Hematopoietic multipotent progenitor cell treated with erythropoietin and hydrocortisone succinate and interleukin-3 and kit ligand, for 8 days (in vitro differentiated cells): ENCODE data around the gene FSD1L.

ENCODE experiments used
- DNase-seq: peaks from one replicate; pipeline ENCODE4 v3.0.0-alpha.2; 2015

Gene FSD1L

DNA sequence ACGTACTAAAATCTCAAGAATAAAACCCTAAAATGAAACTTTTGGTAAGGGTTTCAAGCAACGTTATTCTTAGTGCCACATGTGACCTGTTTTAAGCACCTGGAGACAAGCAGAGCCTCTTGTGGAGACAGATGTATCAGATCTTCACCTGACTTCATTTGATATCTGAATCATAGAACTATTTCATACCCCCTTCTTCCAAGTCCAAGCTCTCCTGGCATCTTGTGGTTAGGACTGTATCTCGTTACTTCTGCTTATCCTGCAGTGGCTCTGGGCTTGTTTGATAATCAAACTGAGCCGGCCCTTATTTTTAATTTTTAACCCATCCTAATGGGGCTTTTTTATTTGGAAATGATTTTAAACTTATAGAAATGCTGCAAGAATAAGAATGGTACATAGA lies 11.1 kb upstream of the FSD1L start:
- DNase-seq, result no peak

DNA sequence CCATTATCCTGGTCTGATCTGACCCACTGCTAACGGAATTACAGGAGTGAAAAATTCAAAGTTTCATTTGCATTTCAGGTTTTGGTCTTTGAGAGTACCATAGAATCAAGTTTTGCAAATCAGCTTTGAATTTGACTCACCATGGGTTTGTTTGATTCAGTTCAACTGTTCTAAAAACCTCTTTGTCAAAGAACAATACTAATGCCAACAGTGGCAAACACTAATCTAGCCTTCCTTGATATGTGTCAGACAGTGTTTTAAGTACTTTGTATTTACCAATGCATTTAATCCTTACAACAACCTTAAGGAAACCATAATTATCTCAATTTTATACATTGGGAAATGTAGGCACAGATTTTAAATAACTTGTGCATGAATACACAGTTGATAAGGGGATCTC lies 10.1 kb upstream of the FSD1L start:
- no peak for DNase-seq

DNA sequence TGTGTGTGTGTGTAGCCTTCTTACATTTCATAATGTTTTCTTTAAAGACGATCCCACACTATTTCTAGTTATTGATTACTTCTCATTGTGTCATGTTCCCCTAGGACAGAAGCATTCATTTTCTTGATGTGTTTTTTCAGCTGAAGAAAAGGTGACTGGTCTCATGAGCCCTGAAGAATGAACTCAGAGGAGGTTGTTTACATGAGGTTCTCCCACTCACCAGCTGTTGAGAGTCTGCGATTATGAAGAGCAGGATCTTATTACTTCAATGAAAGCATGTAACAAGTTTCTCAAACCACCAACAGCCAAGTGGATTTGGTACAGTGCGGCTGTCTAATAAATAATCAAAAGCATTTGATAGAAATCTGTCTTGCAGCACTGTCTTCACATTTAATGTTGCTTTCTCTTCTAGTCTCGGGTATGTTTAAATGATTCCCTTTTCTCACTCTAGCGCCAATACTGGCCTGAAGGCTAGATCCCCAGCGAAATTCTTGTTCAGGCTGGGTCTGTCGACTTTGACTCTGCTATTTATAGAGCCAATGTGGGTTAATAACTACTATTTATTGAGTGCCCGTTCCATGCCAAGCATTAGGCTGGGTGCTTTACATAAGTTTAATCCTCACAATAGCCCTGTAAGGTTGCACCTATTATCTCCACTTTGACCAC lies 9.6 kb upstream of the FSD1L start:
- no peak for DNase-seq

- DNase-seq, result no peak
Observed at GRCh38 chr9:105439428-105439827, 8.4 kb upstream of the FSD1L start.

DNA sequence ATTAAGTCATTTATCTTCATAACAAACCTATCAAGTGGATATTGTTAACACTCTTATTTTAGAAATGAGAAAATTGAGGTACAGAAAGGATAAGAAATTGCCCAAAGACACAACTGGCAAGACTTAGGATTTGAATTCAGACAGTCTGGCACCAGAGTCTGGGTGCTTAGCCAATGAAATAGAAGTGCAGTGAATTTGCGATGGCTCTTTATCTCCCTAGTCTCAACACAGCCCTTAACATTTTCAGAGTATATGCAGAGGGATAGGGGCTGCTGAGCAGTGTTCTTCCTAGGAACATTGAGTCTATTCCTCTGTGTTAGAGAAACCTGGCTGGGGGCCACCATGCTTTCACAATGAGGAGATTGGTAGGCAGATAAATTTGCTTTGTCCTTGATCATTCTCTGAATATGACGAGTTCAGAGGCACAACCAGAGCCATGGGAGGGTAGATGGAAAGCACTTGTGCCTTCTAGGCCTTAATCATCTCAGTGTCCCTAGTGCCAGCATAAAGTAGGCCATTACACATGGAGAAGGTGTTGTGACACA lies 6.1 kb upstream of the FSD1L start:
- DNase-seq, result no peak

GRCh38 chr9:105443121-105443520 lies 4.7 kb upstream of the FSD1L start:
- no peak for DNase-seq

- no peak for DNase-seq
Observed at GRCh38 chr9:105444130-105444529, 3.7 kb upstream of the FSD1L start.

DNA sequence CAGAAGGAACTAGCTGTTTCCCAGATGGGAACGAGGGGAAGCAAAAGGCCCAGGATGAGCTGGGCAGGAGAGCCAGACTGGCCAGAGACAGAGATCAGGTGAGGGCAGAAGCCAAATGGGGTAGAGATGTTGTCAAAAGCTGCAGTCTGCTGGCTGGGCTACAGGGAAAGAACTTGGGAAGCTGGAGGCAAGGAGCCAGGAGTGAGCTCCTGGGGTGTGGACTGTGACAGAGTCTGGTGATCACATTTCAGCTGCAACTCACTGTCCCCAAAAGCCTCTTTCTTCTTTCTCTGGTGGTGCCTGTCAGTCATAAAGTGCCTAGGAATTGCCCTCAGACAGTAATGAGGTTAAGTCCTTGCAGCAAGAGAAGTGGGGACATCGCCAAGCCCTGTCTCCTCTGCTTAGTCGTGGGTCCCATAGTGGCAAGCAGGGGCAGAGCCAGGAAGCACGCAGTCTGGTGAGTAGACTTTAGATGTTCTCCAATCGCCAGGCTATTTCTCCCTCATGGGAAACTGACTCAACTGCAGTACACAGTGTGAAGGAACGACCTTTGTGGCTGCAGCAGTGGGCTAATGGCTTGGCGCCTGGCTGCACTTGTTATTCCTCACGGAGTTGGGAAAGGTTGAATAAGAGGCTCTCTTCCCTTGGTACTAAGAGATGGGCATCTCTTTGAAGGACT lies 2.5 kb upstream of the FSD1L start:
- DNase-seq, result no peak

DNA sequence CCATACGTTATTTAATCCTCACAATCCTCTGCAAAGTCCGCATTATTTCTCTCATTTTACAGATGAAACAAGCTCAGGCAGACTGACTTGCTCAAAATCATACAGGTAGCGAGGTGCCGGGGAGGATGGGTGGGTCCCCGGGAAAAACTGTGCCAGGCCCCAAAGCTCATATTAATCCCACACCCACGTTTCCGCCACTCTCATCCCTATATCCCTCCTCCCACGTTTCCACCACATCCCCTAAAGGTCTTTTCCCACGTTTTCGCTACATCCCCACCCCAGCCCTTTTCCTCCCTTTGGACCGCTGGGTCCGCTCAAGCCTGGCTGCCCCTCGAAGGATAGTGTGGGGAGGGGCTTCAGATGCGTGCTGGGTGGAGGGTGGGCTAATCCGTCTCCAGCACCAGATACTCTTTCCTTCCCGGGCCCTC lies 434 bp upstream of the FSD1L start:
- no peak for DNase-seq

DNA sequence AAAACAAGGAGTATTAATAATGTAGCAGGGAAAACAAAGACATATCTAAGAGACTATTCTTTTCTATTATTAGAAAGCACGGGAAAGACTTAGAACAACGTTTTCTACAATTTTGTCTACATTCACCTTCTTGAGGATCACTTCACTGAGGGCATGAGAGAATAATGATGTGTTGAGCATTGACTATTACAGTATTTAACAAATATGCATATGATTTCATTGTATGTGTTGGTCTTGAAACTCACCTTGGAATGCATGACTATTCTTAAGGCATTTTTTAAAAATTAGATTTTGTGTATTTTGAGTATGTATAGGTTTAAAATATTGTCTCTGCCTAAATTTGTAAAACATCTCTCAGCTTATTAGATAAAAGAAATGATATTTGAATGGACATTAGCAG lies 1.2 kb downstream of the FSD1L start:
- DNase-seq, result no peak

DNA sequence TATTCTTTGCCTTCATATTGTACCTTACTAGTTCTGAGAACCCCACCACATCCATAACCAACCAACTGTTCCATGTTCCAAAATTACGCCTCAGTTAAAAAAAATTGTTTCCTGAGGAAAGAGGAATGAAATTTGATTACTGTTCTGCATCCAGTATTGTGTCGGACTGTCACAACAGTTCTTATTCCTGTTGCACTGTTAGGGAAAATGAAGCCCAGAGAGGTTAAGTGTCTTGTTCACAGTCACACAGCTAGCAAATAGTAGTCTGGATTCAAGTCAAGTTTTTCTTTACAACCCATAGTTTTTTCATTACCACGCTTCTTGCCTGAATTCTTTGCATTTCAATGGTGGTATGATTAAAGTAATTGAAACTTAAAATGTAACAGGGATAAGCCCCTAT lies 4.4 kb downstream of the FSD1L start:
- DNase-seq, result no peak

DNA sequence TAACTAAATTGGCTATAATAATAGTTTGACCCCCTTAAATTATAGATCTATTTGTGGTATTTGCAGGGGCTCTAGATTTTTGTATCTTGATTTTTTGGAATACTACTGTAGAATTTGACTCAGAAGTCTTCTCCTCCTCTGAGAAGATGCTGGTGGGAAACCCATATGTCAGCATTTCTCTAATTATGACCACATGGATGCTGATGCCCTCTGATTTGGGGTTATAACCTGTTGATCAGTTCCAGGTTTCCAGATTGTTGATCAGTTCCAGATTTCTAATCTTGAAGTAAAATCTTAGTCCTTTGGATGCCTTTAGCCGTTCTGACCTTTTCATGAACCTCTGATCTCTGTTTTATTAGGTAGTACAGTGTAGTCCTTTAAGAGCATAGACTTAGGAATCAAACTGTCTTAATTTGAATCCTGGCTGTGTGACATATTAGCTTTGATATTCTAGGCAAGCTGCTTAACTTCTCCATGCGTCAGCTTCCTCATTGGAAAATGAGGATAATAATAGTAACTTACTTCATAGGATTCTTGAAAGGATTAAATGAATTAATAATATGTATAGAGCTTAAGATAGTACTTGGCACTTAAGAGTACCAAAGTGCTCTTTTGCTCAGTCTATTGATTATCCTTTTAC lies 8.1 kb downstream of the FSD1L start:
- no peak for DNase-seq

DNA sequence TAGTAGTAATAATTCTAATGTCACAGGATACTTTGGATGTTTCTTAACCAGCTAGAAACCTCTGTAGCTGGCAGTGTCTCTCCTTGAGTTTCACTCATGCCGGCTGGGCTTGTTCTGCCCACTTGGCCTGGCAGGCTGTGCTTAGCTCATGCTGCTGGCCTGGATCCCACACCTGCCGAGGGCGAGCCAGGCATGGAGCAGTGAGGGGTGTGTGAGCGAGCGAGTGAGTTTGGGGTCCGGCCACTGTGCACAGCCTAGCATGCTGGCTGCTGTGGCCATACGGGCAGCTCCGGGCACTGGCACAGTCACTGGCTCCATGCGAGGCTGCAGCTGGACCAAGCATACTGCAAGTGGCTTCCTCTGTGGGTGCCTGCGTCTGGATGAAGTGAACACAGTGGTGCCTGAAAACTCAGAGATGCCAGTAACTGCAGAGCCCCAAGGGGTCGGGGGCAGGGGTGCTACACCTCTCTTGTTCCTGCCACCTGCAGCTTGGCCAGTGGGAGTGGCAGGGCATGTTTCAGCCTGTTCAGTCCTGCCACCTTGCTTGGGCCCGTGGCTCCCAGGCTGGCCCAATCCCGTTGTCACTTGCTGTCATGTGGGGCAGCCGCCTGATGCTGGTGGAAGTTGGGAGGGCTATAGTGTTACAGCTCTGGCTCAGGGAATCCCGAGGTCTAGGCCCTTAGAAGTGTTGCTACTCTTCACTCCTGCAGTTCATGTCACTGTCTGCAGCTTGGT lies 9.9 kb downstream of the FSD1L start:
- DNase-seq, result no peak

GRCh38 chr9:105458404-105458803 lies 10.6 kb downstream of the FSD1L start:
- no peak for DNase-seq

GRCh38 chr9:105459336-105459735 lies 11.5 kb downstream of the FSD1L start:
- no peak for DNase-seq

GRCh38 chr9:105466898-105467455 lies 19.1 kb downstream of the FSD1L start:
- DNase-seq, result no peak

DNA sequence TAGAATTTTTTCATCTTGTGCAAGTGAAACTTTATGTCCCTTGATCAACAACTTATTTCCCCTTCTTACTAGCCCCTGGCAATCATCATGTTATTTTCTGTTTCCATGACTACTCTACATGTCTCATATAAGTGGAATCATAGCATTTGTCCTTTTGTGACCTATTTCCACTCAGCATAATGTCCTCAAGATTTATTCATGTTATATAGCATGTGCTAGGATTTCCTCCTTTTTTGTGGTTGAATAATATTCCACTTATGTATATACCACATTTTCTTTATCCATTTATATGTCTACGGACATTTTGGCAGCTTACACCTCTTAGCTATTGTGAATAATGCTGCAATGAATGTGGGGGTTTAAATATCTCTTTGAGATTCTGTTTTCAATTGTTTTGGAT lies 21.0 kb downstream of the FSD1L start:
- DNase-seq, result no peak

DNA sequence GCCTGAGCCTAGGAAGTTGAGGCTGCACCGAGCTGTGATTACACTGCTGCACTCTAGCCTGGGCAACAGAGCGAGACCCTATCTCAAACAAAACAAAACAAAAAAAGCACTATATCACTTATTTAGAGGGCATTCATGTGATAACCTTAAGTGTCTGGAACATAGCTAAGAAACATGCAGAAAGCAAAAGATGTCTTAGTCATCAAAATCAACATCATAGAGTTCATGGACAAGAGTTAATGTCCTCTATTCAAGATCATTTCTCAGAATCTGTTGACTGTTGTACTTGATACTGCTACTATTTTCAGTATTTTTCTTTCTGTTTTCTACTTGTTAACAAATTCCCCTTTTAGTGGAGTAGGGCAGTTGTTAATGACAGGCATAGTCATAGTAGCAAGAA lies 25.4 kb downstream of the FSD1L start:
- no peak for DNase-seq

GRCh38 chr9:105475302-105475701 lies 27.5 kb downstream of the FSD1L start:
- DNase-seq, result peak; percentile 36

GRCh38 chr9:105479846-105480245 lies 32.0 kb downstream of the FSD1L start:
- no peak for DNase-seq

DNA sequence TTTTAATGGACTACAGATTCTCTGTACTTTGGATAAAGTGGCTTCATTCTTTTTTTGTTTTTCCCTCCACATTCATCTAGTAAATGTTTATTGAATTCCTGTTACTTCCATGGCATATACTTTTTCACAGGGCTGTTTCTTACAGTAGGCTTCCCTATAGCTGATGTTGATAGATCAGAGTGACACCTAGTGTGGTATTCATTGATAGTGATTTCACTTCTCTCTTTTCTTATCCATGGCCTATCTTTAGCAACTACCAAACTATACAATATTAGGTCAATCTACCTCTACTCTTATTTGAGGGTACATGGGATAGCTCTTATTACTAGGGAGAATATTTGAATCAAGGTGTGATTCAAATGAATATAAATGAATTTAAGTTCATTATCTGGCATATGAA lies 35.8 kb downstream of the FSD1L start:
- no peak for DNase-seq

DNA sequence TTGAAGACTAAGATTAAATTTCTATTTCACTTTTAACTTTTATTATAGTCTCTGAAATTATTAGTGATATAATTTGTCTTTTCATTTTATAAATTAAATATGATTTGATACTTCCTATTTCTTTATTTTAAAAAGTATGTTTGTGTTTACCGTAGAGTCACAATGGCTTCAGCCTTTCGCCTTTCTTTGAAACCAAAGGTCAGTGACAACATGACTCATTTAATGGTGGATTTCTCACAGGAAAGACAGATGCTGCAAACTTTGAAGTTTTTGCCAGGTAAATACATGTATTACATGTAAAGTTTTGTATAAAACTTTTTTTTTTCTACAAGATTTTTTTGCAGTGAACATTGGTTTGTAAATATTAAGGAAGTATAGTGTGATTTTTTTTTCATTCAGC lies 36.4 kb downstream of the FSD1L start:
- no peak for DNase-seq

- DNase-seq, result no peak
Observed at GRCh38 chr9:105485131-105485530, 37.3 kb downstream of the FSD1L start.
